ENCODE data around the gene RER1. TPM values are rescaled to one million over a fixed set of nuclear protein-coding genes. Genes with fewer than 3 reads are reported as not detected.

Gene RER1
- polyA plus RNA-seq, 1 donor from 2014 or later: 58.7 TPM

- Histone ChIP-seq H3K79me2 (replicated peaks; ENCODE audit: insufficient read depth, low read length) (peaks cover 25% of the 10 kb centered on the region), H3K9me2 (ENCODE audit: insufficient read depth, low read length) (no peaks in the 10 kb centered on the region), H3K9ac (ENCODE audit: low read length) (no peak overlapping the region), H4K20me1 (ENCODE audit: insufficient read depth) (no peaks in the 10 kb centered on the region), H3K27ac (ENCODE audit: low read length) (no peak overlapping the region), H3K4me2 (ENCODE audit: low read length) (no peak overlapping the region), H3K36me3 (ENCODE audit: insufficient read depth, low read length) (no peaks in the 10 kb centered on the region), H3F3A (ENCODE audit: insufficient read depth, low read length, poor library complexity, severe bottlenecking) (no peaks in the 10 kb centered on the region), H3K27me3 (ENCODE audit: insufficient read depth, low read depth, low read length) (no peaks in the 10 kb centered on the region), H3K4me3 (ENCODE audit: low read length) (no peak overlapping the region), H2AFZ (ENCODE audit: low read depth, low read length) (no peak overlapping the region), H3K9me3 (ENCODE audit: low read length) (no peaks in the 10 kb centered on the region)
- TF ChIP-seq RAD21 (conservative IDR thresholded peaks at IDR 0.05): no peak
- TF ChIP-seq, protein P1, sequence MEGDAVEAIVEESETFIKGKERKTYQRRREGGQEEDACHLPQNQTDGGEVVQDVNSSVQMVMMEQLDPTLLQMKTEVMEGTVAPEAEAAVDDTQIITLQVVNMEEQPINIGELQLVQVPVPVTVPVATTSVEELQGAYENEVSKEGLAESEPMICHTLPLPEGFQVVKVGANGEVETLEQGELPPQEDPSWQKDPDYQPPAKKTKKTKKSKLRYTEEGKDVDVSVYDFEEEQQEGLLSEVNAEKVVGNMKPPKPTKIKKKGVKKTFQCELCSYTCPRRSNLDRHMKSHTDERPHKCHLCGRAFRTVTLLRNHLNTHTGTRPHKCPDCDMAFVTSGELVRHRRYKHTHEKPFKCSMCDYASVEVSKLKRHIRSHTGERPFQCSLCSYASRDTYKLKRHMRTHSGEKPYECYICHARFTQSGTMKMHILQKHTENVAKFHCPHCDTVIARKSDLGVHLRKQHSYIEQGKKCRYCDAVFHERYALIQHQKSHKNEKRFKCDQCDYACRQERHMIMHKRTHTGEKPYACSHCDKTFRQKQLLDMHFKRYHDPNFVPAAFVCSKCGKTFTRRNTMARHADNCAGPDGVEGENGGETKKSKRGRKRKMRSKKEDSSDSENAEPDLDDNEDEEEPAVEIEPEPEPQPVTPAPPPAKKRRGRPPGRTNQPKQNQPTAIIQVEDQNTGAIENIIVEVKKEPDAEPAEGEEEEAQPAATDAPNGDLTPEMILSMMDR (IDR thresholded peaks at IDR 0.05; ENCODE audit: poor library complexity, severe bottlenecking): no peak
- TF ChIP-seq, protein P2, sequence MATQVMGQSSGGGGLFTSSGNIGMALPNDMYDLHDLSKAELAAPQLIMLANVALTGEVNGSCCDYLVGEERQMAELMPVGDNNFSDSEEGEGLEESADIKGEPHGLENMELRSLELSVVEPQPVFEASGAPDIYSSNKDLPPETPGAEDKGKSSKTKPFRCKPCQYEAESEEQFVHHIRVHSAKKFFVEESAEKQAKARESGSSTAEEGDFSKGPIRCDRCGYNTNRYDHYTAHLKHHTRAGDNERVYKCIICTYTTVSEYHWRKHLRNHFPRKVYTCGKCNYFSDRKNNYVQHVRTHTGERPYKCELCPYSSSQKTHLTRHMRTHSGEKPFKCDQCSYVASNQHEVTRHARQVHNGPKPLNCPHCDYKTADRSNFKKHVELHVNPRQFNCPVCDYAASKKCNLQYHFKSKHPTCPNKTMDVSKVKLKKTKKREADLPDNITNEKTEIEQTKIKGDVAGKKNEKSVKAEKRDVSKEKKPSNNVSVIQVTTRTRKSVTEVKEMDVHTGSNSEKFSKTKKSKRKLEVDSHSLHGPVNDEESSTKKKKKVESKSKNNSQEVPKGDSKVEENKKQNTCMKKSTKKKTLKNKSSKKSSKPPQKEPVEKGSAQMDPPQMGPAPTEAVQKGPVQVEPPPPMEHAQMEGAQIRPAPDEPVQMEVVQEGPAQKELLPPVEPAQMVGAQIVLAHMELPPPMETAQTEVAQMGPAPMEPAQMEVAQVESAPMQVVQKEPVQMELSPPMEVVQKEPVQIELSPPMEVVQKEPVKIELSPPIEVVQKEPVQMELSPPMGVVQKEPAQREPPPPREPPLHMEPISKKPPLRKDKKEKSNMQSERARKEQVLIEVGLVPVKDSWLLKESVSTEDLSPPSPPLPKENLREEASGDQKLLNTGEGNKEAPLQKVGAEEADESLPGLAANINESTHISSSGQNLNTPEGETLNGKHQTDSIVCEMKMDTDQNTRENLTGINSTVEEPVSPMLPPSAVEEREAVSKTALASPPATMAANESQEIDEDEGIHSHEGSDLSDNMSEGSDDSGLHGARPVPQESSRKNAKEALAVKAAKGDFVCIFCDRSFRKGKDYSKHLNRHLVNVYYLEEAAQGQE (IDR thresholded peaks at IDR 0.05; ENCODE audit: borderline replicate concordance): no peak
- TF ChIP-seq EZH2 (IDR thresholded peaks at IDR 0.05; ENCODE audit: borderline replicate concordance, insufficient read depth, low read length, poor library complexity, severe bottlenecking): no peak
- TF ChIP-seq SMC3 (conservative IDR thresholded peaks at IDR 0.05; ENCODE audit: poor library complexity): no peak
- no peak for TF ChIP-seq MXI1 (conservative IDR thresholded peaks at IDR 0.05; ENCODE audit: poor library complexity, severe bottlenecking)
- TF ChIP-seq POLR2AphosphoS5 (IDR thresholded peaks at IDR 0.05): no peak
- TF ChIP-seq TAF1 (IDR thresholded peaks at IDR 0.05; ENCODE audit: low read depth): no peak
Observed at GRCh38 chr1:2397007-2397679, 5.5 kb downstream of the RER1 start.

GRCh38 chr1:2398871-2399270 lies 7.2 kb downstream of the RER1 start:
- H2AFZ ChIP-seq (ENCODE audit: low read depth, low read length): no peak overlapping the region
- H3K9ac ChIP-seq (ENCODE audit: low read length): no peak overlapping the region
- no peaks in the 10 kb centered on the region for H3K9me2 ChIP-seq (ENCODE audit: insufficient read depth, low read length)
- no peak overlapping the region for H3K4me3 ChIP-seq (ENCODE audit: low read length)
- H3K4me2 ChIP-seq (ENCODE audit: low read length): no peak overlapping the region
- no peaks in the 10 kb centered on the region for H3K9me3 ChIP-seq (ENCODE audit: low read length)
- H3K79me2 ChIP-seq (replicated peaks; ENCODE audit: insufficient read depth, low read length): peaks cover 8% of the 10 kb centered on the region
- TF ChIP-seq SMC3 (conservative IDR thresholded peaks at IDR 0.05; ENCODE audit: poor library complexity) (no peak), EZH2 (IDR thresholded peaks at IDR 0.05; ENCODE audit: borderline replicate concordance, insufficient read depth, low read length, poor library complexity, severe bottlenecking) (no peak), EP300 (conservative IDR thresholded peaks at IDR 0.05; ENCODE audit: poor library complexity, severe bottlenecking) (no peak), TAF1 (IDR thresholded peaks at IDR 0.05; ENCODE audit: low read depth) (no peak), MXI1 (conservative IDR thresholded peaks at IDR 0.05; ENCODE audit: poor library complexity, severe bottlenecking) (no peak), RAD21 (conservative IDR thresholded peaks at IDR 0.05) (no peak), POLR2AphosphoS5 (IDR thresholded peaks at IDR 0.05) (no peak)
- TF ChIP-seq, protein P1 (IDR thresholded peaks at IDR 0.05; ENCODE audit: poor library complexity, severe bottlenecking): no peak
- TF ChIP-seq, protein P2 (IDR thresholded peaks at IDR 0.05; ENCODE audit: borderline replicate concordance): no peak
- H3K36me3 ChIP-seq (ENCODE audit: insufficient read depth, low read length): no peaks in the 10 kb centered on the region
- no peaks in the 10 kb centered on the region for H4K20me1 ChIP-seq (ENCODE audit: insufficient read depth)
- no peaks in the 10 kb centered on the region for H3F3A ChIP-seq (ENCODE audit: insufficient read depth, low read length, poor library complexity, severe bottlenecking)
- no peaks in the 10 kb centered on the region for H3K27me3 ChIP-seq (ENCODE audit: insufficient read depth, low read depth, low read length)
- no peak overlapping the region for H3K27ac ChIP-seq (ENCODE audit: low read length)
